Measurements from ENCODE around the gene PCDH15. TPM values are rescaled to one million over a fixed set of nuclear protein-coding genes. Genes with fewer than 3 reads are reported as not detected.

PCDH15 gene
- total RNA-seq, 4 donors from 2014 or later = not detected

DNA sequence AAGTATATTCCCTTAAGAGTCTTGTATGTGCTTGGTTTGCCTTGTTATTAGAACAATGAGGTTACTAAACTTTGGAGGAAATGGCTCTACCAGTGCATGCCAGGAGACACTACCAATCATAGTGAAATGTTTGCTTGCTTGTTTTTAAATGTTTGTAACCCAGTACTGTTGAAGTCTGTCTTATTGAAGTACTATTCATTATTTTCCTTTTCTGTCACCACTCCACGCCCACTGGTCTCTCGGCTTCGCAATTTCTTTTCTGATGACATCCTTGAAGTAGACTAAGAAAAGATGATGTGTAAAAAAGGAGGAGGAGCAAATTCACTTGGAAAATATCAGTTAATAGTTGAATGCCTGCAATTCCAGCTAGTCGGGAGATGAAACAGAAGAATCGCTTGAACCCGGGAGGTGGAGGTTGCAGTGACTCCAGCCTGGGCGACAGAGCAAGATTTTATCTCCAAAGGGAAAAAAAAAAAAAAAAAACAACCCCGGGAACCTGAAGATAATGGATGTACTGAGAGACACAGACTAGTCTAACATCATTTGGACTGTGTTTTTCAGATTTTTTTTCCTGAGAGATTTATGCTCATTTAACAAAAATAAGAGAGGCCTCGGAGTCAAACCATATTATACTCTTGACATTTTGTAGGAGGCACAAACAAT is 959.4 kb downstream of the PCDH15 start:
- TF ChIP-seq POLR2A (IDR thresholded peaks at IDR 0.05) = no peak
- TF ChIP-seq, protein P1, sequence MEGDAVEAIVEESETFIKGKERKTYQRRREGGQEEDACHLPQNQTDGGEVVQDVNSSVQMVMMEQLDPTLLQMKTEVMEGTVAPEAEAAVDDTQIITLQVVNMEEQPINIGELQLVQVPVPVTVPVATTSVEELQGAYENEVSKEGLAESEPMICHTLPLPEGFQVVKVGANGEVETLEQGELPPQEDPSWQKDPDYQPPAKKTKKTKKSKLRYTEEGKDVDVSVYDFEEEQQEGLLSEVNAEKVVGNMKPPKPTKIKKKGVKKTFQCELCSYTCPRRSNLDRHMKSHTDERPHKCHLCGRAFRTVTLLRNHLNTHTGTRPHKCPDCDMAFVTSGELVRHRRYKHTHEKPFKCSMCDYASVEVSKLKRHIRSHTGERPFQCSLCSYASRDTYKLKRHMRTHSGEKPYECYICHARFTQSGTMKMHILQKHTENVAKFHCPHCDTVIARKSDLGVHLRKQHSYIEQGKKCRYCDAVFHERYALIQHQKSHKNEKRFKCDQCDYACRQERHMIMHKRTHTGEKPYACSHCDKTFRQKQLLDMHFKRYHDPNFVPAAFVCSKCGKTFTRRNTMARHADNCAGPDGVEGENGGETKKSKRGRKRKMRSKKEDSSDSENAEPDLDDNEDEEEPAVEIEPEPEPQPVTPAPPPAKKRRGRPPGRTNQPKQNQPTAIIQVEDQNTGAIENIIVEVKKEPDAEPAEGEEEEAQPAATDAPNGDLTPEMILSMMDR (IDR thresholded peaks at IDR 0.05) = no peak
- DNase-seq = no peak
- Histone ChIP-seq H3K27me3 (no peaks in the 10 kb centered on the region), H3K9me3 (no peaks in the 10 kb centered on the region), H3K4me3 (no peak overlapping the region), H3K27ac (no peak overlapping the region), H3K36me3 (no peaks in the 10 kb centered on the region), H3K4me1 (no peaks in the 10 kb centered on the region)

DNA sequence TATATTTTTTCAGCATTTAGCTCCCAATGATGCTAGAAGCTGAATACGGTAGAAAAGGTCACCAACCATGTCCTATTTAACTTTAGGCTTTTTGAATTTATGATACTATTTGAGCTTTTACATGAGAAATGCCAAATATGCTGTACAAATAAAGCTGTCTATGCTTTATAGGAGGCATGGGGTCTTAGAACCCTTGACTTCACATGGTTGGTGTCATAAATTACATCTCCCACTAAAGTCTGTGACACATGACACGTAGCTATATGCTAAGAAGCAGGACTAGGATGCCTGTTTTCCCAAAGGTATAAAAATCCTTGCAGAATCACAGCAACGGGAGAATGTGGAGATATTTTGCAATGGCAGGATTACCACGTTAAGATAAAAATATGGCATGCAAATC is 960.4 kb downstream of the PCDH15 start:
- TF ChIP-seq POLR2A (IDR thresholded peaks at IDR 0.05) = no peak
- TF ChIP-seq, protein P1 (IDR thresholded peaks at IDR 0.05) = no peak
- H3K27ac ChIP-seq = no peak overlapping the region
- H3K9me3 ChIP-seq = no peaks in the 10 kb centered on the region

DNA sequence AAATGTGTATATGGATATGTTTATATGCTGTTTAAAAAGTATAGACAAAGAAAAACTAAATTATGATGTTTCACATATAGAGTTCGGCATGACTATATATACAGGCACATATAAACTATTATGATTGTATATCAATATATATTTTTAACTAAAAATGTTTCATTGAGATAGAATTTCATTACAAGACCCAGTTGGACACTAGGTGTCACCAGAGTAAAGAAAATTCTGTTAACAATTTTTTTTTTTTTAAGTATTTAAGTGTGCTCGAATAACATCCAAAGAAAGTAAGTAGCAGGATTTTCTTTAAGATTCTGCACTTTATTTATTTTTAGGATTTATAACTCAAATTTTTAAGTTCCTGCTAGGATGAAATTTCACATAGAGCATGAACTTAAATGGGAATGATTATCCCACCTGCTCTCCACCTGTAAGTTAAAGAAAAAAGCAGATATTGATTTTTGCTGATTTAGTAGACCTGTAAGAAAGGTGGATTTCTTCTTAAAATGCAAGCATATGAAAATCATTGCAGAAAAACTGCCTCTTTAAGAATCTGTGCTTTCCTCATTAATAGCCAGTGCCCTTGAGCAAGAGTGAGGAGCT is 961.5 kb downstream of the PCDH15 start:
- Histone ChIP-seq H3K36me3 (no peaks in the 10 kb centered on the region), H3K27me3 (no peaks in the 10 kb centered on the region), H3K9me3 (no peaks in the 10 kb centered on the region), H3K27ac (no peak overlapping the region), H3K4me1 (no peaks in the 10 kb centered on the region), H3K4me3 (no peak overlapping the region)
- TF ChIP-seq POLR2A (IDR thresholded peaks at IDR 0.05) = no peak
- TF ChIP-seq, protein P1 (IDR thresholded peaks at IDR 0.05) = peak in 3 of 6 experiments; percentile 22 to 26 (median 23)
- no peak for DNase-seq

More for the DNA sequence above, 960.4 kb downstream of the PCDH15 start:
- DNase-seq = no peak
- no peaks in the 10 kb centered on the region for H3K4me1 ChIP-seq
- H3K36me3 ChIP-seq = no peaks in the 10 kb centered on the region
- no peaks in the 10 kb centered on the region for H3K27me3 ChIP-seq
- no peak overlapping the region for H3K4me3 ChIP-seq

DNA sequence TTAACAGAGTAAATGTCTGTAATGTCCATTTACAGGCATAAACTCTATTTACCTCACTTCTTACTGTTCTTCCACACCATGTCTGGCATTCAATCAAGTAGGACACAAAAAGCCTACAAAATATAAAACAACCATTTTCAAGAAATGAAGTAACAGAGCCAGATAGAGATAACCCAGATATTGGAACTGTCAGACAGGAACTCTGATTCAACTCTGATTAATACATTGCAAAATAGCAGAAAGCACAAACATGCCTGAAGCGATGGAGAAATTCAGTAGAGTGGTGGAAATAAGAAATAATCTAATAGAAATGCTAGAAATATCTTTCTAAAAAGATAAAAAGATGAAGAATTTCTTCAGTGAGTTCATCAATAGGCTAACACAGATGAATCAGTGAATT is 964.4 kb downstream of the PCDH15 start:
- no peaks in the 10 kb centered on the region for H3K36me3 ChIP-seq
- H3K9me3 ChIP-seq = no peaks in the 10 kb centered on the region
- DNase-seq = no peak
- no peak overlapping the region for H3K4me3 ChIP-seq
- H3K27ac ChIP-seq = no peak overlapping the region
- no peak for TF ChIP-seq POLR2A (IDR thresholded peaks at IDR 0.05)
- TF ChIP-seq, protein P1 (IDR thresholded peaks at IDR 0.05) = no peak
- H3K4me1 ChIP-seq = no peaks in the 10 kb centered on the region
- no peaks in the 10 kb centered on the region for H3K27me3 ChIP-seq

DNA sequence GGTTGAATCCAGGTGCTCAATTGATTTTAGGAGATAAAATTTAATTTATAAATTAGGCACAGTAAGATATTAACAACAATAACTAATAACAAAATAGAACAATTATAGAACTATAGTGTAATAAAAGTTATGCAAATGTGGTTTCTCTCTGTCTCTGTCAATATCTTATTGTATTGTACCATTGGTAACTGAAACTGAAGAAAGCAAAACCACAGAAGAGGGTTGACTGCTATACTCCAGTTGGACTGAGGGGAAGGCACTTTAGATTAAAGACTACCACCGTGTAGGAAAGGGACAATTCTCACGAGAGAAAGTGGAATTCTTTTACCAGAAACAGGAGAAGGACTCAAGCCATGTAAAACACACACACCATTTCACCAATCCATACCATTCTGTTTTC is 967.1 kb downstream of the PCDH15 start:
- Histone ChIP-seq H3K9me3 (no peaks in the 10 kb centered on the region), H3K27me3 (no peaks in the 10 kb centered on the region), H3K4me3 (no peak overlapping the region), H3K4me1 (no peaks in the 10 kb centered on the region), H3K36me3 (no peaks in the 10 kb centered on the region), H3K27ac (no peak overlapping the region)
- TF ChIP-seq, protein P1 (IDR thresholded peaks at IDR 0.05) = no peak
- TF ChIP-seq POLR2A (IDR thresholded peaks at IDR 0.05) = no peak
- no peak for DNase-seq
